Measurements from ENCODE around the gene C1orf226. TPM values are rescaled to one million over a fixed set of nuclear protein-coding genes. Genes with fewer than 3 reads are reported as not detected.

Gene C1orf226
- total and polyA plus RNA-seq, 2 of the 8 experiments (the other 6 are each of a cell fraction or from before 2014, with no cell fraction given): 8.2 to 18.8 TPM

DNA sequence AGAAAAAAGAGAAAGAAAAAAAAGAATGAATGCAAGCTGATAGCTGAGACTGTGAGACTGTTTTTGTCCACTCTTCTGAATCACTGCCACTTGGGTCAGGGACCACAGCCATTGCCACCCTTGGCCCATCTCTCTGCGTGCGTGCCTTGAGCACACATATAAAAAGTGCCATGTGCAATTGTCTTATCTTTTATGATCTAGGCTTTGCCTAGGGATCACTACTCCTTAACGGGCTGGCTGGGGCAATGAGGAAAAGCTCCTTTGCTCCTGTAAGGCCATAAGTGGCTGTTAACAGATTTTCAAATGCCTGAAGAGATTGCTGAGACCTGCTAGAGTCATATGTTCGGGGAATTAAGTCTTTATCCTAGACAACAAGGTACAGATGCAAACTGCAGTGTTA is 13.1 kb upstream of the C1orf226 start:
- peaks cover 0 to 6% (median 1%) of the 10 kb centered on the region in 4 experiments; a peak in 1 of 8 replicates for H3K36me3 ChIP-seq (ENCODE audit: control insufficient read depth in 2 of 4, insufficient read depth in 4 of 4, low read length in 3 of 4)
- 81% methylated on average over 4 of the region's 4 CpGs; no CpG with 5 or more reads in 1 of the 2 experiments for WGBS, 2 experiments (ENCODE audit: extremely low coverage in 1 of 2, insufficient coverage in 1 of 2, insufficient read length in 1 of 2, insufficient replicate concordance in 2 of 2, low coverage in 1 of 2, low lambda C conversion rate in 2 of 2, missing lambda C conversion rate in 1 of 2)
- H2BK12ac ChIP-seq (ENCODE audit: low read depth, low read length): no peak overlapping the region
- no peaks in the 10 kb centered on the region for H3K9me3 ChIP-seq (ENCODE audit: insufficient read depth in 2 of 2, low read depth in 1 of 2, low read length in 1 of 2)
- DNase-seq (ENCODE audit: low read depth in 1 of 2, low spot score in 2 of 2) (no peak), FAIRE-seq (no peak)
- H2BK5ac ChIP-seq (ENCODE audit: low read depth, low read length): no peak overlapping the region
- H3K79me1 ChIP-seq (ENCODE audit: low read depth, low read length): no peaks in the 10 kb centered on the region
- H3K79me2 ChIP-seq (ENCODE audit: control insufficient read depth in 1 of 2, insufficient read depth in 2 of 2, low read length in 2 of 2): no peaks in the 10 kb centered on the region
- ChIA-PET CTCF (ENCODE audit: partially characterized antibody) (interaction anchor here (0.5 to 4.1 kb wide), 7 partner anchors 9 to 202 kb away, joined by 3 to 31 read pairs (median 4); partner anchors contain the start of gene C1orf226), POLR2A (ENCODE audit: partially characterized antibody) (interaction anchor here (1.3 kb wide), 1 partner anchor 14 kb away, joined by 3 read pairs; no protein-coding TSS in a partner anchor)
- no peak overlapping the region for H2BK20ac ChIP-seq (ENCODE audit: low read length)
- H3K18ac ChIP-seq (ENCODE audit: extremely low read depth, low read length): no peak overlapping the region
- H2AFZ ChIP-seq (ENCODE audit: low read length): no peak overlapping the region
- H3K4ac ChIP-seq (replicated peaks; ENCODE audit: insufficient read length, low read depth, low read length): no peak overlapping the region
- no peaks in the 10 kb centered on the region for H3K23me2 ChIP-seq (ENCODE audit: low read depth, low read length)
- no peak overlapping the region for H4K91ac ChIP-seq (replicated peaks; ENCODE audit: insufficient read length, low read length)
- no peak overlapping the region for H2BK120ac ChIP-seq (replicated peaks; ENCODE audit: low read depth, low read length)
- H2AK5ac ChIP-seq (ENCODE audit: low read depth, low read length): no peak overlapping the region
- H4K20me1 ChIP-seq (replicated peaks in 1 of 2; ENCODE audit: control insufficient read depth in 1 of 2, insufficient read depth in 2 of 2, low read length in 2 of 2): peaks cover 0 to 2% of the 10 kb centered on the region in 2 experiments
- no peak overlapping the region for H4K5ac ChIP-seq (ENCODE audit: insufficient read length, low read depth, low read length)
- H3K56ac ChIP-seq (replicated peaks; ENCODE audit: insufficient read length, low read depth, low read length): no peak overlapping the region
- H3K4me3 ChIP-seq (ENCODE audit: extremely low read depth in 1 of 4, insufficient read depth in 2 of 4, low read depth in 3 of 4, low read length in 4 of 4): no peak overlapping the region
- no peak overlapping the region for H4K8ac ChIP-seq (ENCODE audit: extremely low read depth, insufficient read depth, low read length)
- no peak overlapping the region for H3K27ac ChIP-seq (ENCODE audit: low read depth, low read length)
- TF ChIP-seq POU5F1 (IDR thresholded peaks at IDR 0.05; ENCODE audit: low read depth, low read length): no peak
- no peak for TF ChIP-seq SUZ12 (IDR thresholded peaks at IDR 0.05; ENCODE audit: low read length)
- TF ChIP-seq NRF1 (IDR thresholded peaks at IDR 0.05; ENCODE audit: low read depth, low read length): no peak
- no peak for TF ChIP-seq FOSL1 (IDR thresholded peaks at IDR 0.05; ENCODE audit: insufficient read depth, low read depth, low read length)
- no peak for TF ChIP-seq SP2 (IDR thresholded peaks at IDR 0.05; ENCODE audit: low read length)
- TF ChIP-seq, protein P1, sequence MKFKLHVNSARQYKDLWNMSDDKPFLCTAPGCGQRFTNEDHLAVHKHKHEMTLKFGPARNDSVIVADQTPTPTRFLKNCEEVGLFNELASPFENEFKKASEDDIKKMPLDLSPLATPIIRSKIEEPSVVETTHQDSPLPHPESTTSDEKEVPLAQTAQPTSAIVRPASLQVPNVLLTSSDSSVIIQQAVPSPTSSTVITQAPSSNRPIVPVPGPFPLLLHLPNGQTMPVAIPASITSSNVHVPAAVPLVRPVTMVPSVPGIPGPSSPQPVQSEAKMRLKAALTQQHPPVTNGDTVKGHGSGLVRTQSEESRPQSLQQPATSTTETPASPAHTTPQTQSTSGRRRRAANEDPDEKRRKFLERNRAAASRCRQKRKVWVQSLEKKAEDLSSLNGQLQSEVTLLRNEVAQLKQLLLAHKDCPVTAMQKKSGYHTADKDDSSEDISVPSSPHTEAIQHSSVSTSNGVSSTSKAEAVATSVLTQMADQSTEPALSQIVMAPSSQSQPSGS (IDR thresholded peaks at IDR 0.05; ENCODE audit: low read length): no peak
- no peak for TF ChIP-seq KDM4A (IDR thresholded peaks at IDR 0.05; ENCODE audit: low read depth, low read length, severe bottlenecking)
- no peak for TF ChIP-seq NANOG (IDR thresholded peaks at IDR 0.05; ENCODE audit: insufficient read depth, low read depth, low read length, poor library complexity, severe bottlenecking)
- no peak for TF ChIP-seq CTBP2 (IDR thresholded peaks at IDR 0.05; ENCODE audit: borderline replicate concordance, insufficient read depth, insufficient read length, low read length)
- no peak overlapping the region for H3K23ac ChIP-seq (ENCODE audit: insufficient read length)
- no peak overlapping the region for H2BK15ac ChIP-seq (ENCODE audit: low read length)
- H3K27me3 ChIP-seq (replicated peaks in 1 of 4; ENCODE audit: control insufficient read depth in 3 of 4, extremely low read depth in 1 of 4, insufficient read depth in 3 of 4, low read length in 3 of 4): no peaks in the 10 kb centered on the region
- H3K14ac ChIP-seq (ENCODE audit: insufficient read length): no peak overlapping the region
- H3K4me1 ChIP-seq (replicated peaks in 1 of 4; ENCODE audit: control insufficient read depth in 3 of 4, insufficient read depth in 4 of 4, low read length in 3 of 4): no peaks in the 10 kb centered on the region
- no peak overlapping the region for H3K9ac ChIP-seq (replicated peaks in 1 of 4; ENCODE audit: extremely low read depth in 1 of 4, low read depth in 3 of 4, low read length in 3 of 4)
- H3K4me2 ChIP-seq (ENCODE audit: insufficient read depth in 1 of 2, low read depth in 2 of 2, low read length in 2 of 2): no peak overlapping the region

Measured in H1 (cell line).